Stomach smooth muscle (tissue), 2 donors: ENCODE measurements around the gene ATP5F1A.
"Not testable (repeated sequence)": the region's sequence is repeated elsewhere in the genome, so short reads cannot be mapped to it uniquely, and the experiment has no call there.

Experiments
- H3K27ac ChIP-seq: one replicate; pipeline ENCODE4 v1.7.0; 2013; ENCODE audit warnings: mild to moderate bottlenecking, low read length, inconsistent platforms
- H3K27me3 ChIP-seq, 2 donors: one replicate each; pipeline ENCODE4 v1.7.0; 2013; ENCODE audit warnings: low read length in 2 of 2; ENCODE audit not compliant: insufficient read depth in 2 of 2, control insufficient read depth in 1 of 2
- H3K36me3 ChIP-seq, 2 donors: one replicate each; pipeline ENCODE4 v1.7.0; 2013; ENCODE audit warnings: low read length in 2 of 2; ENCODE audit not compliant: control insufficient read depth in 2 of 2, insufficient read depth in 2 of 2
- H3K4me1 ChIP-seq: one replicate; pipeline ENCODE4 v1.7.0; 2013; ENCODE audit warnings: low read length; ENCODE audit not compliant: control insufficient read depth, insufficient read depth
- H3K4me3 ChIP-seq, 2 donors: one replicate each; pipeline ENCODE4 v1.7.0; 2013; ENCODE audit warnings: low read length in 2 of 2
- H3K9ac ChIP-seq, 2 donors: one replicate each; pipeline ENCODE4 v1.7.0; 2013; ENCODE audit warnings: low read length in 2 of 2, mild to moderate bottlenecking in 1 of 2
- H3K9me3 ChIP-seq, 2 donors: one replicate each; pipeline ENCODE4 v1.7.0; 2013; ENCODE audit warnings: low read length in 2 of 2; ENCODE audit not compliant: control insufficient read depth in 2 of 2
- donor health status: healthy.
- donor health status: Pancreatic carcinoma.

The ATP5F1A gene

DNA sequence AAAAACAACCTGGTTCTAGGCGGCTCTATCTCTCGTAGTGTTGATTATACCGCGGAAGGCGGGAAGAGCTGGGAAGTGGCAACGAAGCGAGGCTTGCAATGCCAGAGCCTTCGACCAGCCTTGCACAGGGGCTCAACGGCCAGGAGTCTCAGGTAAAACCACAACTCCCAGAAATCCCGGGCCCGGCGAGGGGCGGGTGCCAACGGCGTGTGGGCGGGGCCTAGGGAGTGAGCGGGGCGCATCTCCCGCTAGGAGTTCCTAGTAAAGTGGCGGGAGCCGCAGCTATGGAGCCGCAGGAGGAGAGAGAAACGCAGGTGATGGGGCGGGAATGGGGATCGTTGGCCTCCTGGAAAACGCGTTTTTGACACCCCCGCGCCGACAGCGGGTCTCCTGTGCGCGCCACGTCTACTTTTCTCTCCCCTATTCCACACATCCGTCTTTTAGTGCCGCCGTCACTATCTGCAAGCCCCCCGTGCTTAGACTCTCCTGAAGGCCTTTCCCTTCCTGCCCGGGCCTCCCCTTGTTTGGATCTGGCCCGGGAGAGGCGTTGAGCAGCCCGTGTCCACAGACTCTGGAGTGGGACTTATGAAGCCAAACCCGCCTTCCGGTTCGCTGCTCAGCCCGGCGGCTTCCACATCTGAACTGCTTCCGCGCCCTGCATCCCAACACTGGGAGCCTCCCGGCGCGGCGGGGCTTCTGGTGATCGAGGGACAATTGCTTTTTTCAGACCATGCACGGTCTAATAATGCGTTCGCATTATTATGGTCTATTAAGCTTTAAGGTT lies 6.2 kb upstream of the ATP5F1A start, which contains the start of gene HAUS1:
Gene HAUS1 (plus strand): TSS at position 258 of the 784 bp plus-strand sequence. CDS start 27 bp downstream, at position 285.
- H3K4me3 ChIP-seq, result peak within 1 kb of the TSS; percentile 91 to 93
- peak within 1 kb of the TSS; percentile 74 for H3K27ac ChIP-seq
- H3K36me3 ChIP-seq, result no peaks in the 10 kb centered on the region
- H3K27me3 ChIP-seq, result no peaks in the 10 kb centered on the region
- peak within 1 kb of the TSS; percentile 68 to 82 for H3K9ac ChIP-seq
- peaks cover 11% of the 10 kb centered on the region for H3K4me1 ChIP-seq
- no peaks in the 10 kb centered on the region for H3K9me3 ChIP-seq

GRCh38 chr18:46099463-46099862 lies 1.4 kb upstream of the ATP5F1A start:
- H3K27ac ChIP-seq, result no peak overlapping the region
- H3K9ac ChIP-seq, result no peak overlapping the region
- H3K9me3 ChIP-seq, result no peaks in the 10 kb centered on the region
- no peak overlapping the region for H3K4me3 ChIP-seq
- peaks cover 19% of the 10 kb centered on the region for H3K4me1 ChIP-seq
- no peaks in the 10 kb centered on the region for H3K27me3 ChIP-seq
- H3K36me3 ChIP-seq, result peaks cover 0 to 3% of the 10 kb centered on the region in 2 donors

DNA sequence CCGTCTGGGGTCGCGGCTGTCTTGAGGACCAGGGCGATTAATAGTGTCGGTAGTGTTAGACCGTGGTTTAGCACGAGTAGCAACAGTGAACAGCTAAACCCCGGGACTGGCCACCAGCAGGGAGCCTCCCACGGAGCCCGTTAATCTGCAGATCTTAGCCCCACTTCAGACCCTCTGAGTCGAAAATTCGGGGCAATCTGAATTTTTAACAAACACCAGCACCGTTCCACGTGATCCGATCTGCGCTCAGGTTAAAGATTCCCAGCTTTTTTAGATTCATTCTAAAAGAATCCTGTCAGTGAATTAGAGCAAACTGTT lies 479 bp upstream of the ATP5F1A start:
- H3K36me3 ChIP-seq, result peaks cover 3 to 4% of the 10 kb centered on the region in 2 donors
- peak overlapping the region; percentile 95 for H3K27ac ChIP-seq
- H3K4me1 ChIP-seq, result peaks cover 15% of the 10 kb centered on the region
- H3K4me3 ChIP-seq, result peak overlapping the region; percentile 99
- no peaks in the 10 kb centered on the region for H3K27me3 ChIP-seq
- H3K9me3 ChIP-seq, result no peaks in the 10 kb centered on the region
- H3K9ac ChIP-seq, result peak overlapping the region; percentile 78 to 99

DNA sequence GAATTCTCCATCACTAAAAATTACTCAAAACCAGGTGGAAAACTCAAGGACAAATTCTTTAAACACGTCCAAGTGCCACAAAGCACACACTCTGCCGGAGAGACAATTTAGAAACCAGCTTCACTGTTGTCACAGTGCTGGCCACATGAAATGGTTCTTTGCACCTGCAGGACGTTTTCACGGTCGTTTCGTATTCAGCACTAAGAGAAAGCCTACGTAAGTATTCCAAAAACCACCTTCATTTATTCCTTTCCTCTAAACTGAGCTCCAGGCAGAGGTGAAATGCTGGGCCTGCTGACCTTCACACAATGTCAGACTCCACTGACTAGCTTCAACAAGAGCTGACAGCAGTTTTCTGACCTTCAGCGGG lies 680 bp downstream of the ATP5F1A start:
- no peaks in the 10 kb centered on the region for H3K9me3 ChIP-seq
- H3K27me3 ChIP-seq, result no peaks in the 10 kb centered on the region
- peak overlapping the region; percentile 95 for H3K27ac ChIP-seq
- H3K4me1 ChIP-seq, result peaks cover 15% of the 10 kb centered on the region
- peaks cover 3 to 7% of the 10 kb centered on the region in 2 donors for H3K36me3 ChIP-seq
- H3K4me3 ChIP-seq, result peak overlapping the region; percentile 99
- peak overlapping the region; percentile 97 to 99 for H3K9ac ChIP-seq

GRCh38 chr18:46096651-46097300 lies 1.3 kb downstream of the ATP5F1A start:
- H3K27ac ChIP-seq, result peak overlapping the region; percentile 95
- H3K9me3 ChIP-seq, result no peaks in the 10 kb centered on the region
- H3K4me1 ChIP-seq, result peaks cover 15% of the 10 kb centered on the region
- H3K27me3 ChIP-seq, result no peaks in the 10 kb centered on the region
- peak overlapping the region; percentile 97 to 99 for H3K9ac ChIP-seq
- H3K4me3 ChIP-seq, result peak overlapping the region; percentile 99
- H3K36me3 ChIP-seq, result peaks cover 4 to 7% of the 10 kb centered on the region in 2 donors

GRCh38 chr18:46095532-46095931 lies 2.6 kb downstream of the ATP5F1A start:
- Histone ChIP-seq H3K27ac (no peak overlapping the region), H3K9me3 (no peaks in the 10 kb centered on the region), H3K4me1 (peaks cover 15% of the 10 kb centered on the region), H3K9ac (no peak overlapping the region), H3K36me3 (peaks cover 8 to 10% of the 10 kb centered on the region in 2 donors), H3K27me3 (no peaks in the 10 kb centered on the region), H3K4me3 (no peak overlapping the region)

- H3K4me1 ChIP-seq, H3K9ac ChIP-seq, H3K4me3 ChIP-seq, H3K9me3 ChIP-seq, H3K27ac ChIP-seq, H3K27me3 ChIP-seq: not testable (repeated sequence)
- peaks cover 62 to 64% of the 10 kb centered on the region in 2 donors for H3K36me3 ChIP-seq
These were observed 9.6 kb downstream of the ATP5F1A start for GRCh38 chr18:46088501-46088900.

DNA sequence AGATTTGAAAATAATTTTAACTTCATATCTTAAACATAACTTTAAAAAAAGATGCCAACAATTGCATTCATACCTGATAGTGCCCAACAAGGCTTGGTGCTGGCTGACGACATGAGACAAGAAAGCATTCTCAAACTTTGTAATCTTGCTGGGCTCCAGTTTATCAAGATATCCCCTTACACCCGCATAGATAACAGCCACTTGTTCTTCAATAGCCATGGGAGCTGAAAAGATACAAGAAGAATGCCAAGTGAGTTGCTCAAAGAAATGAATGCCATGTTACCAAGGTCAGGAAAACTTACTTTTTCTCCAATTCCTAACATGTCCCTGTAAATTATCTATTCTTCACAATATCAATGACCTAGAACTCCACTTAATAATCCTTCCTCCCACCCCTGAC lies 13.7 kb downstream of the ATP5F1A start:
- Histone ChIP-seq H3K27ac (no peak overlapping the region), H3K4me3 (no peak overlapping the region), H3K36me3 (peaks cover 64 to 68% of the 10 kb centered on the region in 2 donors)

GRCh38 chr18:46080156-46080555 lies 17.9 kb downstream of the ATP5F1A start:
- no peaks in the 10 kb centered on the region for H3K27me3 ChIP-seq
- H3K27ac ChIP-seq, result no peak overlapping the region
- H3K4me3 ChIP-seq, result no peak overlapping the region
- no peak overlapping the region for H3K9ac ChIP-seq
- no peaks in the 10 kb centered on the region for H3K9me3 ChIP-seq
- H3K4me1 ChIP-seq, result peaks cover 6% of the 10 kb centered on the region
- peaks cover 27 to 30% of the 10 kb centered on the region in 2 donors for H3K36me3 ChIP-seq

More for the DNA sequence above, 13.7 kb downstream of the ATP5F1A start:
- Histone ChIP-seq H3K4me1 (no peaks in the 10 kb centered on the region), H3K9me3 (no peaks in the 10 kb centered on the region), H3K9ac (no peak overlapping the region), H3K27me3 (no peaks in the 10 kb centered on the region)

GRCh38 chr18:46079336-46079735 lies 18.8 kb downstream of the ATP5F1A start:
- H3K4me3 ChIP-seq, result no peak overlapping the region
- peaks cover 6% of the 10 kb centered on the region for H3K4me1 ChIP-seq
- H3K27ac ChIP-seq, result no peak overlapping the region
- no peaks in the 10 kb centered on the region for H3K9me3 ChIP-seq
- H3K27me3 ChIP-seq, result no peaks in the 10 kb centered on the region
- peaks cover 21 to 23% of the 10 kb centered on the region in 2 donors for H3K36me3 ChIP-seq
- no peak overlapping the region for H3K9ac ChIP-seq
